Thoracic aorta (tissue), 2 donors: Measurements from ENCODE around the gene GJA1. TPM values are rescaled to one million over a fixed set of nuclear protein-coding genes. Genes with fewer than 3 reads are reported as not detected.
A peak's percentile ranks its signal among the peaks of the same experiment; 100 is the strongest.
"Not testable (repeated sequence)": the region's sequence is repeated elsewhere in the genome, so short reads cannot be mapped to it uniquely, and the experiment has no call there.

Experiments
- ATAC-seq: fragments of 150-250 bp; one replicate; pipeline ENCODE4 v1.8.0; 2017; ENCODE audit warnings: low read depth; ENCODE audit not compliant: insufficient number of reproducible peaks, low FRiP score
- DNase-seq: peaks from one replicate; pipeline ENCODE4 v3.0.0-alpha.2; 2020; ENCODE audit warnings: low spot score
- H3K27ac ChIP-seq, 2 donors: fragments of 200-600 bp; sonication (generic); 1 replicate in 1 of 2; 2 replicates in 1 of 2; pipeline ENCODE4 v1.5.1; 2016; ENCODE audit warnings: mild to moderate bottlenecking in 2 of 2, moderate library complexity in 2 of 2
- H3K27me3 ChIP-seq: fragments of 200-600 bp; sonication (generic); replicated peaks from 2 replicates; pipeline ENCODE4 v1.6.0; 2016; ENCODE audit warnings: mild to moderate bottlenecking; ENCODE audit not compliant: insufficient read depth
- H3K36me3 ChIP-seq: fragments of 200-600 bp; sonication (generic); one replicate; pipeline ENCODE4 v1.5.1; 2016
- H3K4me1 ChIP-seq, 2 donors: fragments of 200-600 bp; sonication (generic); 1 replicate in 1 of 2; 2 replicates in 1 of 2; pipeline versions ENCODE4 v1.5.1 to v1.6.0; 2016; ENCODE audit warnings: low read depth in 2 of 2, mild to moderate bottlenecking in 1 of 2; ENCODE audit not compliant: control insufficient read depth in 1 of 2
- H3K4me3 ChIP-seq: fragments of 200-600 bp; sonication (generic); 2 replicates; pipeline ENCODE4 v1.5.1; 2016; ENCODE audit warnings: mild to moderate bottlenecking
- H3K9me3 ChIP-seq: fragments of 200-600 bp; sonication (generic); 2 replicates; pipeline ENCODE4 v1.5.1; 2016
- total RNA-seq, 2 donors: library from RNA; depleted of rRNA; stranded (reverse); fragments of >200 nt; gene quantifications; one replicate each; pipeline versions ENCODE4 v1.1.0 to v1.2.3, GENCODE V29; 2016
- TF ChIP-seq, protein P1 (sequence below): fragments of 200-600 bp; sonication (generic); IDR thresholded peaks from one replicate; pipeline ENCODE4 v1.5.1; 2019; ENCODE audit warnings: antibody characterized with exemption

The GJA1 gene
- 100 to 1,000 TPM; 199 to 281 TPM for total RNA-seq

DNA sequence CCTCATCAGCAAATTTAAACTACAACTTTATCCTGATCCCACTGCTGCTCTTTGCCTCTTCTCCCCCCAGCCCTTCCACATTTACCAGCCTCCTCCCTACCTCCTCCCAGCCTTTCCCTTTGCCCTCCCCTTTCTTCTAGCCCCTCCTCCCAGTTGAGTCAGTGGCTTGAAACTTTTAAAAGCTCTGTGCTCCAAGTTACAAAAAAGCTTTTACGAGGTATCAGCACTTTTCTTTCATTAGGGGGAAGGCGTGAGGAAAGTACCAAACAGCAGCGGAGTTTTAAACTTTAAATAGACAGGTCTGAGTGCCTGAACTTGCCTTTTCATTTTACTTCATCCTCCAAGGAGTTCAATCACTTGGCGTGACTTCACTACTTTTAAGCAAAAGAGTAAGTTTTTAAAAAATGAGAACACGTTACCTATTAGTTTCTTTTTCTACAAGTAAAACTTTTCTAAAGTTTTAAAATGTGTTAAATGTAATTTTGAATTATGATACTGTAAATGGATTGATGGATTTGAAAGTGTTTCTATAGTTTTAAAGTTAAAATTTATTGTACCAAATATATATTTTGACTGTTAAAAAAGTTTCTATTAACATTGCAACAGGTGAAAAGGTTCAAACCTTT is at the start of gene GJA1:
Gene GJA1, plus strand, starts transcription at position 203 of the 626 bp plus-strand sequence. CDS start 11,202 bp downstream, outside the sequence.
- Histone ChIP-seq H3K36me3 (no peaks in the 10 kb centered on the region), H3K27me3 (no peaks in the 10 kb centered on the region), H3K4me1 (peaks cover 5 to 25% of the 10 kb centered on the region in 2 donors), H3K4me3 (peak within 1 kb of the TSS; percentile 90), H3K9me3 (no peaks in the 10 kb centered on the region), H3K27ac (peak within 1 kb of the TSS; percentile 94 to 99)
- ATAC-seq, result peak; percentile 75
- TF ChIP-seq, protein P1, sequence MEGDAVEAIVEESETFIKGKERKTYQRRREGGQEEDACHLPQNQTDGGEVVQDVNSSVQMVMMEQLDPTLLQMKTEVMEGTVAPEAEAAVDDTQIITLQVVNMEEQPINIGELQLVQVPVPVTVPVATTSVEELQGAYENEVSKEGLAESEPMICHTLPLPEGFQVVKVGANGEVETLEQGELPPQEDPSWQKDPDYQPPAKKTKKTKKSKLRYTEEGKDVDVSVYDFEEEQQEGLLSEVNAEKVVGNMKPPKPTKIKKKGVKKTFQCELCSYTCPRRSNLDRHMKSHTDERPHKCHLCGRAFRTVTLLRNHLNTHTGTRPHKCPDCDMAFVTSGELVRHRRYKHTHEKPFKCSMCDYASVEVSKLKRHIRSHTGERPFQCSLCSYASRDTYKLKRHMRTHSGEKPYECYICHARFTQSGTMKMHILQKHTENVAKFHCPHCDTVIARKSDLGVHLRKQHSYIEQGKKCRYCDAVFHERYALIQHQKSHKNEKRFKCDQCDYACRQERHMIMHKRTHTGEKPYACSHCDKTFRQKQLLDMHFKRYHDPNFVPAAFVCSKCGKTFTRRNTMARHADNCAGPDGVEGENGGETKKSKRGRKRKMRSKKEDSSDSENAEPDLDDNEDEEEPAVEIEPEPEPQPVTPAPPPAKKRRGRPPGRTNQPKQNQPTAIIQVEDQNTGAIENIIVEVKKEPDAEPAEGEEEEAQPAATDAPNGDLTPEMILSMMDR, result no peak
- DNase-seq, result peak; percentile 31

DNA sequence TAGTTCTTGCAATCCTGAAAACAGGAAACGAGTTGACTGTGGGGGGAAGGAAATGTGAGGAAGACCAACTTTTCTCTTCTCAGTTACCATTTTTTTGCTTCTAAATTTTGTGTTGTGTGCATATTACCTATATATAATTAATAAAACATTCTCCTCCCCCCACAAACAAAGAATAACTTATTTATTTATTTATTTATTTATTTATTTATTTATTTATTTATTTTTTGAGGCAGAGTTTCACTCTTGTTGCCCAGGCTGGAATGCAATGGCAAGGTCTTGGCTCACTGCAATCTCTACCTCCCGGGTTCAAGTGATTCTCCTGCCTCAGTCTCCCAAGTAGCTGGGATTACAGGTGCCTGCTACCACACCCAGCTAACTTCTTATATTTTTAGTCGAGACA is 48.9 kb upstream of the GJA1 start:
- not testable (repeated sequence) for DNase-seq, H3K27ac ChIP-seq, H3K36me3 ChIP-seq, H3K9me3 ChIP-seq, ATAC-seq, H3K4me1 ChIP-seq, H3K4me3 ChIP-seq, H3K27me3 ChIP-seq

DNA sequence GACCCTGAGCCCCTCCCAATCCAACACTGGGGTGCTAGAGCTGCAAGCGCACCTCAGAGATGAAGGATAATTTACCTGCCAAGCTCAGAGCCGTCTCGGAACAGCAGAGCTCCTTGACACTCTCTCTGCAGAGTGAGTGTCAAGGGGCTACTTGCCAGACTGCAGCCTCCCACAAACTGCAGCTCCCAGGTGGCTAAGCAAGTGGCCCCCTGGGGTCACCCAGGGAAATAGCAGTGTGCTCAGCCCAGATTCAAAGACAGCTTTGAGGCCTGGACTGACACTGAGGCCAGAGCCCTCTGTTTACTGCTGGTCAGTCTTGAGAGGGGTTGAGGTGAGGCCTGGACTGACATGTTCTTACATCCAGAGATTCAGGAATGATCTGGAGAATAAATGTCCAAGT is 46.0 kb upstream of the GJA1 start:
- no peak overlapping the region for H3K4me3 ChIP-seq
- no peaks in the 10 kb centered on the region for H3K27me3 ChIP-seq
- no peak overlapping the region for H3K27ac ChIP-seq
- no peaks in the 10 kb centered on the region for H3K36me3 ChIP-seq
- H3K9me3 ChIP-seq, result no peaks in the 10 kb centered on the region
- DNase-seq (no peak), ATAC-seq (no peak)
- H3K4me1 ChIP-seq, result no peaks in the 10 kb centered on the region
- TF ChIP-seq, protein P1, result no peak

DNA sequence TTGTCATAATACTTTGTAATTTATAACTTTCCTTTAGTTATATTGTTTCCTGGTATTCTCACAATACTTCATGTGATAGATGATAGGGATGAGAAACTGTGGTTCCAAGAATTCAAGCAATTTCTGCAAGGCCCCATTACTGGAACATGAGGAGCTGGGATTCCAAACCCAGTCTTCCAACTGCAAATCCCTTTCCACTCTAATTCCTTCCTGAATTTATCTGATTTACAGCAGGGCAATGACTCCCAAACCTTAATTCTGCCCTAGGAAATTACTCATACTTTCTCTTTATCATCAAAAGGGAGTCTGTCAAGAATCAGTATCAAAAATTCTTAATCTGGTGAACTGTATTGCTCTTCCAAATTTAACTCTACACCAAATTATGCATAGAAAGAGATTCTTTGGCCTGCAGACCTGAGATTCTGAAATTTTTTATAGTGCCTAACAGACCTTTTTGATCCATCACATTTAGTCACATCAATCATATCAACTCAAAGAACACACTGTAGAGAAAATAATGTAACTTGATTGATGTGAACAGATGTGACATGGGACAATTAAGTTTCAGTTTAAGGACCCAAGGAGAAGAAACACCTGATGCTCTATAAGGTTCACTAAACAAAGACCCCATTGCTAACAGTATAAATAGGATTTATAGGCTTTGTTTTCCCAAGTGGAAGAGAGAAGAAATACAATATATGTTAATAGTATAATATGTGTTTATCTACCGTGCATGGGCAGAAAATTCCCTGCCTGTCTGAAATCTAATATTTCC is 41.5 kb upstream of the GJA1 start:
- no peaks in the 10 kb centered on the region for H3K36me3 ChIP-seq
- ATAC-seq (no peak), DNase-seq (no peak)
- H3K4me1 ChIP-seq, result no peaks in the 10 kb centered on the region
- TF ChIP-seq, protein P1, result no peak
- H3K27me3 ChIP-seq, result no peaks in the 10 kb centered on the region
- no peak overlapping the region for H3K4me3 ChIP-seq
- H3K27ac ChIP-seq, result no peak overlapping the region
- H3K9me3 ChIP-seq, result no peaks in the 10 kb centered on the region

DNA sequence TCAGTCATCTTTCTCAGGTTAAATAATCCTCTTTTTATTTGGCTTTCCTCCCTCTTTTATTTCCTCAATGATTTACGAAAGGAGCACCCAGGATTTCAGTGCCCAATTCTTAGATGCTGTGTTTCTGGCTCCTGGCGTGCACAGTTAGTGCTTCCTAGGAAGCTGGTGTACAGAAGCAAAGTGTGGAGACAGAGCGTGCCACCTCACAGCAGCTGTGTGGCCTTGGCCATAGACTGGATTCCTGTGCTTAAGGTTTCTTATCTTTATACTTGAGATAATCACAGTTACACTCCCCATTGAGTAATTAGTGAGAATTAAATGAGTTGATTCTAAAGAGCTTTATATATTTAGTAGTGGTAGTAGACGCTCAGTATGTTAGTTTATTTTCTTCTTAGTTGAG is 39.7 kb upstream of the GJA1 start:
- no peak for ATAC-seq
- no peak overlapping the region for H3K27ac ChIP-seq
- TF ChIP-seq, protein P1, result no peak
- H3K4me1 ChIP-seq, result no peaks in the 10 kb centered on the region
- no peak overlapping the region for H3K4me3 ChIP-seq
- no peak for DNase-seq
- no peaks in the 10 kb centered on the region for H3K27me3 ChIP-seq
- no peaks in the 10 kb centered on the region for H3K36me3 ChIP-seq
- H3K9me3 ChIP-seq, result no peaks in the 10 kb centered on the region

DNA sequence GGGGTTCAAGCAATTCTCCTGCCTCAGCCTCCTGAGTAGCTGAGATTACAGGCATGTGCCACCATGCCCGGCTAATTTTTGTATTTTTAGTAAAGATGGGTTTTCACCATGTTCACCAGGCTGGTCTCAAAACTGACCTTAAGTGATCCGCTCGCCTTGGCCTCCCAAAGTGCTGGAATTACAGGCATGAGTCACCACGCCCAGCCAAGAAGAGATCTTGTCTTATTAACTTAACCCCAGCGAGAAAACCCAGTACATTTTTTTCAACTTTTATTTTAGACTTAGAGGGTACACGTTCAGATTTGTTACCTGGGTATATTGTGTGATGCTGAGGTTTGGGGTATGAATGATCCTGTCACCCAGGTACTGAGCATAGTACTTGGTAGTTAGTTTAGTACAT is 38.3 kb upstream of the GJA1 start:
- DNase-seq, H3K9me3 ChIP-seq, H3K27me3 ChIP-seq, ATAC-seq, H3K4me1 ChIP-seq, H3K27ac ChIP-seq, H3K36me3 ChIP-seq, H3K4me3 ChIP-seq: not testable (repeated sequence)
